Transverse colon (tissue), 4 donors: ENCODE results near the gene SERINC5.

ENCODE experiments used
- CTCF ChIP-seq, 5 experiments: fragments of 200-600 bp in 3 of 5; fragments of 450-650 bp in 2 of 5; sonication (generic) in 3 of 5; IDR thresholded peaks; 1 replicate in 2 of 5; 2 replicates in 3 of 5; pipeline ENCODE4 v1.5.1; 2016 to 2017; ENCODE audit warnings: antibody characterized with exemption in 5 of 5, inconsistent platforms in 3 of 5, mild to moderate bottlenecking in 2 of 5, moderate library complexity in 1 of 5
- POLR2A ChIP-seq: fragments of 450-650 bp; IDR thresholded peaks from one replicate; pipeline ENCODE4 v1.6.1; 2016; ENCODE audit warnings: antibody characterized with exemption, mild to moderate bottlenecking, moderate library complexity
- POLR2AphosphoS5 ChIP-seq, 3 donors: sonication (generic); formaldehyde crosslinking; IDR thresholded peaks; one replicate each; pipeline ENCODE4 v1.6.1; 2016; ENCODE audit warnings: antibody characterized with exemption in 3 of 3

- TF ChIP-seq CTCF (IDR thresholded peaks at IDR 0.05), result no peak
- no peak for TF ChIP-seq POLR2A
- no peak for TF ChIP-seq POLR2AphosphoS5 (IDR thresholded peaks at IDR 0.05)
Observed at GRCh38 chr5:80119372-80119771, 136.5 kb downstream of the SERINC5 start.
